Stimulated activated CD4-positive, alpha-beta T cell treated with anti-CD3 and anti-CD28 coated beads, TNF-alpha, amount 100 ng/mL, for 24 hours (primary cell): ENCODE measurements around the gene RANBP10.
"Not testable (repeated sequence)": the region's sequence is repeated elsewhere in the genome, so short reads cannot be mapped to it uniquely, and the experiment has no call there.

Experiments used
- DNase-seq, 3 experiments: peaks; one replicate each; pipeline ENCODE4 v3.0.0-alpha.2; 2020; ENCODE audit warnings: low read depth in 3 of 3

RANBP10 gene

GRCh38 chr16:67780847-67781564 is 25.4 kb downstream of the RANBP10 start:
- no peak for DNase-seq

DNA sequence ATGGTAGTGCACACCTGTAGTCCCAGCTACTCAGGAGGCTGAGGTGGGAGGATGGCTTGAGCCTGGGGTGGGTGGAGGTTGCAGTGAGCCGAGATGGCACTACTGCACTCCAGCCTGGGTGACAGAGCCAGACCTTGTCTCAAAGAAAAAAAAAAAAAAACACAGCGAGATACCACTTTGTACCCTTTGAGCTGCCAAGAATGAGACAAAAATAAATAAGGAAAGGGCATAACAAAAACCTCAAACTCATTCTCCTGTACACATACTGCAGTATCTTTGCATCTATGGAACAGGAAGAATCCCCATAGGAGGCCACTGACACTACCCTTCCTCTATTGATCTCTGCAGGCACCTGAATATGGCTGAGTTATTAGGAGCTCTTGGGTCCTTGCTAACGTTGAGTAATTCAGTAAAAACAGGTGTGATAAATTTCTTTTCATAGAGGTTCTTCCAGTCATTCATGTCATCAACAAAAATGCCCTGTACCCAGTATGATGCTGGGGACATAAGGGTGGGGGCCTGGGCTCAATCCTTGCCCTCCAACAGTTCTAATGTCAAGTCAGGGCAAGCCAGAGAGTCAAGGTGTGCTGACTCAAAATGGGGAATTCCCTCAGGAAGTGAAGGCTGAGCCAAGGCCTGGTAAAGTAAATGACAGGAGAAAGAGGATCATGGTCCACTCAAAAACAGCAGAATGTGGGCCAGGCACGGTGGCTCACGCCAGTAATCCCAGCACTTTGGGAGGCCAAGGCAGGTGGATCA is 26.9 kb downstream of the RANBP10 start:
- no peak for DNase-seq

- no peak for DNase-seq
Measured at GRCh38 chr16:67775273-67775672, 31.1 kb downstream of the RANBP10 start.

DNA sequence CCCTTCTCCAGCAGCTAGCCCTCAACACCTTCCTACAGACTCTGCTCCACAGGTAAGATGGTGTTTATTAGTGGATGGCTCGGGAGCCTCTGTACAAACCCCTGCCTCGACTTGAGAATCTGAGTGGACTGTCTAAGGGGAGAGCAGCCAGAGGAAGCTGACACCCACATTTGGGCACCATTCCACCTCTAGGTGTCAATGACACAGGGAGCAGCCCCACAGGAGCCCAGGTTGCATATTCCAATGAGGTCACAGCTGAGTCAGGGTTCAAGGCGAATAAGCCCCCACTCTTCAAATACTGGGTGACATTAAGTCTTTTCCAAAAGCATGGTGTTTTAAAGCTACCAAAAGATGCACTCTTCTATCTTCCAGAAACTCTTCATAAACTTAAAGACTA is 31.9 kb downstream of the RANBP10 start:
- DNase-seq, result no peak

- no peak for DNase-seq
Measured at GRCh38 chr16:67773569-67774456, 32.5 kb downstream of the RANBP10 start.

DNA sequence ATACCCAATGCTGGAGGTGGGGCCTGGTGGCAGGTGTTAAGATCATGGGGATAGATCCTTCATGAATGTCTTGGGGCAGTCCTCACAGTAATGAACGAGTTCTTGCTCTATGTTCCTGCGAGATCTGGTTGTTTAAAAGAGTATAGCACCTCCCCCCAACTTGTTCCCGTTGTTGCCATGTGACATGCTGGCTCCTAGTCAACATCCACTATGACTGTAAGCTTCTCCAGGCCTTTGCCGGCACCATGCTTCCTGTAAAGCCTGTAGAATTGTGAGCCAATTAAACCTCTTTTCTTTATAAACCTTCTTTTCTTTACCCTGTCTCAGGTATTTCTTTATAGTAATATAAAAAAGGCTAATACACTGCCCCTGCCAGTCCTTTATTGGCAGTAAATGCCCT is 33.3 kb downstream of the RANBP10 start:
- DNase-seq, result no peak

DNA sequence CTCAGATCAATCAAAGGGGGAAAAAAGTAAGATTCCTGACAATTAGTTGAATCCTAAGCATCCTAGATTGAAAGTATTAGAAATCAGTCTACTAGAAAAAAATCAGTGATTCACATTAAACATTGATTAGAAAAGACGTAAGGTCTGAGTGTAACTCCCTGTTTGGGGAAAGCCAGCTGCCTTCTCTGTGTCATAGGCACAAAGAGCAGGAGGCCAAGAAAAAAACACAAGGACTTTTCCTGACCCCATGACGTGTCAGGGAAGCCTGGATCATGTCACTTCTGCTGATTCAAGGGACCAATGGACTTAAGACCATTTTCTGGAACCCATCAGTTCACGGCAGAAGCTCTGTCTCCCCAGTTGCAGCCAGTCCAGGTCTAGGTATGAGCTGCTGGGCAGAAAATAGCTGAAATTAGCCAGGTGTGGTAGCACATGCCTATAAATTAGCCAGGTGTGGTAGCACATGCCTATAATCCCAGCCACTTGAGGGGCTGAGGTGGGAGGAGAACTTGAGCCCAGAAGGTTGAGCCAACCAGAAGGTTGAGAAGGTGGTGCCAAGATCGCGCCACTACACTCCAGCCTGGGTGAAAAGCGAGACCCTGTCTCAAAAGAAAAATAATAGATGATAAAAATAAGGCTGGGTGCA is 35.9 kb downstream of the RANBP10 start:
- no peak for DNase-seq

- DNase-seq, result no peak
Measured at GRCh38 chr16:67767953-67768352, 38.4 kb downstream of the RANBP10 start.

- no peak for DNase-seq
Measured at GRCh38 chr16:67766291-67766690, 40.1 kb downstream of the RANBP10 start.

DNA sequence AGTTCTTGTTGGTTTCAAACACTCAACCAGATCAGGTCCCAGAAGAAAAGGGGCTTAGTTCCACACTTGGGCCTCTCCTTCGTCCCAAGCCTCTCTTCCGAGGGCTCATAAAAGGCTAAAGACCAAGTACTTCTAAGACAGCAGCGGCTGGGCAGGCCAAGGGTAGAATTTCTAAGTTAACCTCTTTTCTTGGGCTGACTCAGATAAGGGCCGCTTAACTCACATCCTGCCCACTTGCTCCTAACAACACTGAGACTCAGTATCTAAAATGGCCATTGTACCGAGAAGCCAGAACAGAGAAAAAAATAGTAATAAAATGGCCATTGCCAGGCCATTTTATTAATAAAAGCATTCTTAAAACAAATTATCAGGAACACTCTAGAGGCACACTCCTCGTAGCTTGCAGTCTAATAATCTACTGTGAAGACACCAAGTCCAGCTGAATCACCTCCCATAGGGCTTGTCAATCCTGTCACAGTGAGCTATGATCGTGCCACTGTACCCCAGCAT is 42.1 kb downstream of the RANBP10 start:
- no peak for DNase-seq

DNA sequence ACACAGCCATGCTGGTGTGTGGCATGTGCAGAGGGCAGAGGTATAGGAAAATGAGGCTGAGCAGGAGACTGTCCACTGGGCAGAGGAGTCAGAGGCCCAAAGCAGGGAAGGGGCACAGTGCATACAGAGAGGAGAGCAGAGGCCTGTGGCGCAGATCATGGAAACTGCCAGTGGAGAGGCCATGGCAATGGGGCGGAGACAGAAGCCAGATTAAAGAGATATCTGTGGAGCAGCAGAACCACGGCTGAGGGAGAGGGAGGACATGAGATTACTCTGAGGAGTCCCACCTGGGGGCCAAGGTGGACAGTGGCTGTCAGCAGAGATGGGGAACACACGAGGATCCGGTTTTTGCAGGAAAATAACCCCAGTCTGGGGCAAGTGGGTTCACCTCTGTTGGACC is 43.3 kb downstream of the RANBP10 start:
- no peak for DNase-seq

GRCh38 chr16:67762385-67762784 is 44.0 kb downstream of the RANBP10 start:
- DNase-seq, result no peak

DNA sequence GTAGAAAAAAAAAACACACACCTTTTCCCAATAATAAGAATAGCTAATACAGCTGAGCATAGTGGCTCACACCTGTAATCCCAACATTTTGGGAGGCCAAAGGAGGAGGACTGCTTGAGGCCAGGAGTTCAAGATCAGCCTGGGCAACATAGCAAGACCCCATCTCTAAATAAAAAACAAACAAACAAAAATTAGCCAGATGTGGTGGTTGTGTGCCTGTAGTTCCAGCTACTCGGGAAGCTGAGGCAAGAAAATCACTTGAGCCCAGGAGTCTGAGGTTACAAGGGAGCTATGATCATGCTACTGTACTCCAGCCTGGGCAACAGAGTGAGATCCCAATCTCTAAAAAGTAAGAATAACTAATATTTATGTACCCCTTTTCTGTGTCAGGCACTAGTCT is 44.4 kb downstream of the RANBP10 start:
- DNase-seq, result no peak

GRCh38 chr16:67760956-67761230 is 45.5 kb downstream of the RANBP10 start:
- no peak for DNase-seq

DNA sequence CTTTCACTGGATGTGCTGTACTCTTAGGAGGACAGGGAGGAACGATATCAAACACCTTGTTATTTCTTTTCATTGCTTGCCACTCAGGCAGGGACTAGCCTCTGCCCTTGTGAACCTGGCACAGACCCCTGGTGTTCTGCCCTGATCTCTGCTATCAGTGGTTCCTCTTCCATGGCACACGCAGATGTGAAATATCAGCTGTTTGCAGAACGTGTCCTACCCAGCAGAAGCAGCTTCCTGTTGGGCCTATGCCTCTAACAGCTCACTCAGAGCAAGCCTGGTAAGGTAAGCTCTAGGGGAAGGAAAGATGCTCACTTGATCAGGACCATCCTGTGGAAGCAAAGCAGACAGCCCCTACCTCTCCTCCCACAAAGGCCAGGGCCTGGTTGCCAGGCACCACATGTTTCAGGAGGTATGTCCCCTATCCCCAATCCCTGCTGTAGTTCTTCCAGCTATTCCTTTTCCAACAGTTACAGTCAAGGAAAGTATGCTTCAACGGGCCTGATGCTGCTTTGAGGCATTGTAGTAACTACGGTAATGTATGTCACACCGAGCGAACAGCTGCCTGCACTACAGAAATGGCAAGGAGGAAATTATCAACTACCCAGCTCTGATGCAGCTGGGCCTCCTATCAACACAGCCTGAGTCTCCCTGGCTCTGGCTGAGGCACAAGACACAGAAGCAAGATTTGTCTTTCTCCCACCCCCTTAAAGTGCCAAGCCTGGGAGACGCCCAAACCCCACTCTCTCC is 46.0 kb downstream of the RANBP10 start:
- DNase-seq, result no peak

- no peak for DNase-seq
Measured at GRCh38 chr16:67758966-67759365, 47.4 kb downstream of the RANBP10 start.

DNA sequence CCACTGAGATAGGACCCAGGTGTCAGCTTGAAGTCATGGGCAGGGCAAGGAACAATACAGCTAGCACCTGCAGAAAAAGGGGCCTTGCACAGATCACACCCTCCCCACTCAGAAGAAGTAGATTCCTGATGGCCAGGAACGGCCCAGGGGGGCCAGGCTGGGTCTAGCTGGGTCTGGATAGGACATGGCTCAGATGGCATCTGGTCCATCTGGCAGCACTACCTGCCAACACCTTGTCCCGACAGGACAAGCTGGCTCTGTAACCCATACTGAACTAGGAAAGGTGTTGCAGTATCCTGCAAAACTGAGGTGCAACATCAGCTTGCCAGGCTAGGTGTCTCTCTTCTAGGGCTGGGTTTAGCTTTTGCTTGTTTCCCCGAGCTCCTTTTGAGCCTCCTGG is 48.4 kb downstream of the RANBP10 start:
- no peak for DNase-seq

- no peak for DNase-seq
Measured at GRCh38 chr16:67752641-67753040, 53.7 kb downstream of the RANBP10 start.

DNA sequence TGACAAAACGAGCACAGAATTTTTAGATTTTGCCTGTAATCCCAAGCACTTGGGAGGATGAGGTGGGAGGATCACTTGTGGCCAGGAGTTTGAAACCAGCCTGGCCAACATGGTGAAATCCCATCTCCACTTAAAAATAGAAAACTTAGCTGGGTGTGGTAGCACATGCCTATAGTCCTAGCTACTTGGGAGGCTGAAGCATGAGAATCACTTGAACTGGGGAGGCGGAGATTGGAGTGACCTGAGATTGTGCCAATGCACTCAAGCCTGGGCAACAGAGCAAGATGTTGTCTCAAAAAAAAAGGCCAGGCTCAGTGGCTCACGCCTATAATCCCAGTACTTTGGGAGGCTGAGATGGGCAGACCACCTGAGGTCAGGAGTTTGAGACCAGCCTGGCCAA is 55.0 kb downstream of the RANBP10 start:
- DNase-seq, result not testable (repeated sequence)

- DNase-seq, result no peak
Measured at GRCh38 chr16:67750466-67750865, 55.9 kb downstream of the RANBP10 start.

DNA sequence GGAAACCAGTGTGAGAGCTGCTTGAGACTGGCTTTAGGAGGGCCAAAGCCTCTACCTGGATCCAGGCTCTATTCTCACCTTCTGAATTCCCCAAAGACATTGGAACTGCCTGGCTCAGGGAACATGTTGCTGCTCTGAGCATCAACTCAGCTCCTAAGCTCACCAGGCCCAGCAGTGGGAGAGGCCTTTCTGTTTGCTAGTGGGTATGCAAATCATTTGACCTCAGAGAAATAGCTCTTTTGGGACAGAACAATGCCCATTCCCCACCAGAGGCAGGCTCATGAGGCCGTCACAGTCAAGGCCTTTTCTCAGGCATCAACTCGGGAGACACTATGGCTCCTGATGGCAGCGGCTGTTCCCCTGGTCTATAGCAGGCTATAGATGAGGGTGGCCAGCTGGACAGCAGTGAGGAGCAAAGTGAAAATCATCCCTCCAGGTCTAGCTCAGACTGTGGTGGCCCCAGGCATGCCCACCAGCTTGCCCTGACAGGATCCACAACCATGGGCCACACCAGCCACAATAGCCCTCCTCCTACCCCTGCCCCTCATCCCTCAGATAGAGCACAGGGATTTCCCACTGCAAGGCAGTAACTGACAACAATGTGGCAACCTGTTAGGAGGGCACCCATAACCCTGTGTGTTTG is 56.8 kb downstream of the RANBP10 start:
- DNase-seq, result no peak
